ENCODE data around the gene RRM1. TPM values are rescaled to one million over a fixed set of nuclear protein-coding genes. Genes with fewer than 3 reads are reported as not detected.
"Not testable (repeated sequence)": the region's sequence is repeated elsewhere in the genome, so short reads cannot be mapped to it uniquely, and the experiment has no call there.

The RRM1 gene
- total RNA-seq, 3 donors from 2014 or later (not counting 1 experiment from before 2014, with no cell fraction given): 17.0 to 37.6 (median 24.4) TPM

GRCh38 chr11:4049006-4049405 lies 45.6 kb upstream of the RRM1 start:
- H3K27me3 Mint-ChIP-seq (ENCODE audit: low read depth in 2 of 2): no peaks in the 10 kb centered on the region

GRCh38 chr11:4050138-4050537 lies 44.5 kb upstream of the RRM1 start:
- H3K4me3 ChIP-seq (ENCODE audit: low read length): no peak overlapping the region
- peak overlapping the region; percentile 28 to 55 for H3K27ac Mint-ChIP-seq
- no peaks in the 10 kb centered on the region for H3K9me3 ChIP-seq (ENCODE audit: control insufficient read depth, insufficient read depth, low read length)
- no peak for DNase-seq
- H3K27me3 Mint-ChIP-seq (ENCODE audit: low read depth in 2 of 2): no peaks in the 10 kb centered on the region
- intact Hi-C loops (cut with micrococcal nuclease): no loop called here
- no peaks in the 10 kb centered on the region for H3K27me3 ChIP-seq (ENCODE audit: control insufficient read depth, insufficient read depth, low read length)
- peaks cover 13 to 14% of the 10 kb centered on the region in 2 donors for H3K4me1 Mint-ChIP-seq
- no peak for ATAC-seq
- H3K27ac ChIP-seq (ENCODE audit: low read length): no peak overlapping the region
- H3K9me3 Mint-ChIP-seq: no peaks in the 10 kb centered on the region
- peaks cover 3% of the 10 kb centered on the region for H3K36me3 ChIP-seq (ENCODE audit: control insufficient read depth, insufficient read depth, low read length)
- TF ChIP-seq CTCF (IDR thresholded peaks at IDR 0.05): no peak
- no peaks in the 10 kb centered on the region for H3K36me3 Mint-ChIP-seq
- 92% methylated on average over 1 of the region's 1 CpG for WGBS (ENCODE audit: insufficient coverage)
- H3K4me3 Mint-ChIP-seq: no peak overlapping the region
- H3K4me1 ChIP-seq (ENCODE audit: control insufficient read depth, insufficient read depth, low read length): no peaks in the 10 kb centered on the region

More at GRCh38 chr11:4049006-4049405, 45.6 kb upstream of the RRM1 start:
- H3K27ac Mint-ChIP-seq: peak overlapping the region in 1 of 2 donors; percentile 28
- no peaks in the 10 kb centered on the region for H3K9me3 ChIP-seq (ENCODE audit: control insufficient read depth, insufficient read depth, low read length)
- H3K36me3 ChIP-seq (ENCODE audit: control insufficient read depth, insufficient read depth, low read length): peaks cover 3% of the 10 kb centered on the region
- H3K4me1 ChIP-seq (ENCODE audit: control insufficient read depth, insufficient read depth, low read length): no peaks in the 10 kb centered on the region
- WGBS (ENCODE audit: insufficient coverage): 100% methylated on average over 2 of the region's 4 CpGs
- H3K36me3 Mint-ChIP-seq: no peaks in the 10 kb centered on the region
- no peaks in the 10 kb centered on the region for H3K27me3 ChIP-seq (ENCODE audit: control insufficient read depth, insufficient read depth, low read length)
- DNase-seq (no peak), ATAC-seq (peak in 1 of 3 donors; percentile 21)
- H3K4me3 Mint-ChIP-seq: no peak overlapping the region
- H3K9me3 Mint-ChIP-seq: no peaks in the 10 kb centered on the region
- H3K4me3 ChIP-seq (ENCODE audit: low read length): no peak overlapping the region
- peaks cover 23 to 25% of the 10 kb centered on the region in 2 donors for H3K4me1 Mint-ChIP-seq
- H3K27ac ChIP-seq (ENCODE audit: low read length): no peak overlapping the region
- intact Hi-C loops (cut with micrococcal nuclease): no loop called here
- no peak for TF ChIP-seq CTCF (IDR thresholded peaks at IDR 0.05)

- H3K9me3 Mint-ChIP-seq; H3K9me3 ChIP-seq (ENCODE audit: control insufficient read depth, insufficient read depth, low read length); intact Hi-C loops (cut with micrococcal nuclease); H3K4me3 Mint-ChIP-seq; DNase-seq; H3K27ac ChIP-seq (ENCODE audit: low read length); H3K4me3 ChIP-seq (ENCODE audit: low read length); H3K36me3 Mint-ChIP-seq; H3K27me3 Mint-ChIP-seq (ENCODE audit: low read depth in 2 of 2); H3K27ac Mint-ChIP-seq; H3K4me1 ChIP-seq (ENCODE audit: control insufficient read depth, insufficient read depth, low read length); ATAC-seq; H3K27me3 ChIP-seq (ENCODE audit: control insufficient read depth, insufficient read depth, low read length): not testable (repeated sequence)
- H3K36me3 ChIP-seq (ENCODE audit: control insufficient read depth, insufficient read depth, low read length): peaks cover 15% of the 10 kb centered on the region
- WGBS (ENCODE audit: insufficient coverage): 100% methylated on average over 3 of the region's 4 CpGs
- peaks cover 7 to 17% of the 10 kb centered on the region in 2 donors for H3K4me1 Mint-ChIP-seq
These were observed 41.4 kb upstream of the RRM1 start for GRCh38 chr11:4053200-4053599.

GRCh38 chr11:4054643-4055042 lies 40.0 kb upstream of the RRM1 start:
- no peaks in the 10 kb centered on the region for H3K4me1 ChIP-seq (ENCODE audit: control insufficient read depth, insufficient read depth, low read length)
- Mint-ChIP-seq H3K4me3 (no peak overlapping the region), H3K27ac (peak overlapping the region; percentile 42 to 47), H3K36me3 (no peaks in the 10 kb centered on the region), H3K9me3 (no peaks in the 10 kb centered on the region), H3K27me3 (ENCODE audit: low read depth in 2 of 2) (no peaks in the 10 kb centered on the region), H3K4me1 (peaks cover 7 to 22% of the 10 kb centered on the region in 2 donors)
- H3K27ac ChIP-seq (ENCODE audit: low read length): no peak overlapping the region
- intact Hi-C loops (cut with micrococcal nuclease): no loop called here
- 94% methylated on average over 1 of the region's 1 CpG for WGBS (ENCODE audit: insufficient coverage)
- no peak overlapping the region for H3K4me3 ChIP-seq (ENCODE audit: low read length)
- H3K9me3 ChIP-seq (ENCODE audit: control insufficient read depth, insufficient read depth, low read length): no peaks in the 10 kb centered on the region
- DNase-seq (no peak), ATAC-seq (no peak)
- no peaks in the 10 kb centered on the region for H3K27me3 ChIP-seq (ENCODE audit: control insufficient read depth, insufficient read depth, low read length)
- TF ChIP-seq CTCF (IDR thresholded peaks at IDR 0.05): no peak
- H3K36me3 ChIP-seq (ENCODE audit: control insufficient read depth, insufficient read depth, low read length): peaks cover 23% of the 10 kb centered on the region
